CD14-positive monocyte (primary cell): ENCODE results near the gene PRAC2. TPM values are rescaled to one million over a fixed set of nuclear protein-coding genes. Genes with fewer than 3 reads are reported as not detected.

Experiments used
- DNase-seq, 3 donors: peaks; one replicate each; pipeline ENCODE4 v3.0.0-alpha.2; 2011 to 2022
- H2AFZ ChIP-seq: 2 replicates; pipeline ENCODE4 v1.6.0; 2012; ENCODE audit warnings: mild to moderate bottlenecking, low read depth, low read length, inconsistent platforms; ENCODE audit not compliant: insufficient read depth, poor library complexity, severe bottlenecking
- H3K27ac ChIP-seq, 2 donors: 1 replicate in 1 of 2; 2 replicates in 1 of 2; pipeline ENCODE4 v1.5.1; 2012 to 2013; ENCODE audit warnings: low read length in 2 of 2, control low read depth in 1 of 2, inconsistent platforms in 1 of 2, low read depth in 1 of 2, mild to moderate bottlenecking in 1 of 2
- H3K27me3 ChIP-seq, 2 donors: one replicate each; pipeline versions ENCODE4 v1.6.0 to v1.6.1; 2011 to 2013; ENCODE audit warnings: low read length in 2 of 2; ENCODE audit not compliant: control insufficient read depth in 2 of 2, insufficient read depth in 2 of 2
- H3K36me3 ChIP-seq, 2 donors: replicated peaks in 1 of 2; 1 replicate in 1 of 2; 2 replicates in 1 of 2; pipeline versions ENCODE4 v1.5.1 to v1.6.1; 2012 to 2013; ENCODE audit warnings: low read length in 2 of 2, control low read depth in 1 of 2, inconsistent platforms in 1 of 2, mild to moderate bottlenecking in 1 of 2; ENCODE audit not compliant: insufficient read depth in 2 of 2, control insufficient read depth in 1 of 2
- H3K4me1 ChIP-seq, 2 donors: 1 replicate in 1 of 2; 2 replicates in 1 of 2; pipeline versions ENCODE4 v1.5.1 to v1.6.1; 2012 to 2013; ENCODE audit warnings: low read length in 2 of 2, control low read depth in 1 of 2, inconsistent platforms in 1 of 2, mild to moderate bottlenecking in 1 of 2, moderate library complexity in 1 of 2; ENCODE audit not compliant: insufficient read depth in 2 of 2, control insufficient read depth in 1 of 2
- H3K4me2 ChIP-seq: replicated peaks from 2 replicates; pipeline ENCODE3; 2012; ENCODE audit warnings: low read length, moderate library complexity, mild to moderate bottlenecking; ENCODE audit not compliant: poor library complexity, severe bottlenecking; ENCODE audit errors: extremely low read depth
- H3K4me3 ChIP-seq, 3 experiments: fragments of 200-600 bp in 1 of 3; sonication (generic) in 1 of 3; replicated peaks in 1 of 3; 1 replicate in 2 of 3; 2 replicates in 1 of 3; pipeline ENCODE4 v1.5.1; 2011 to 2013; ENCODE audit warnings: low read length in 3 of 3, mild to moderate bottlenecking in 3 of 3, control low read depth in 2 of 3, low read depth in 2 of 3, inconsistent platforms in 1 of 3, moderate library complexity in 1 of 3
- H3K79me2 ChIP-seq: 2 replicates; pipeline ENCODE4 v1.6.0; 2012; ENCODE audit warnings: mild to moderate bottlenecking, control low read depth, inconsistent platforms, low read length, moderate library complexity; ENCODE audit not compliant: insufficient read depth
- H3K9ac ChIP-seq: 2 replicates; pipeline ENCODE4 v1.6.0; 2017; ENCODE audit warnings: low read length, mild to moderate bottlenecking; ENCODE audit not compliant: insufficient read depth, poor library complexity, severe bottlenecking
- H3K9me3 ChIP-seq, 2 donors: replicated peaks in 1 of 2; 1 replicate in 1 of 2; 2 replicates in 1 of 2; pipeline versions ENCODE4 v1.5.1 to v1.6.1; 2012 to 2013; ENCODE audit warnings: low read length in 2 of 2, control low read depth in 1 of 2; ENCODE audit not compliant: control insufficient read depth in 1 of 2, insufficient read depth in 1 of 2
- H4K20me1 ChIP-seq: 2 replicates; pipeline ENCODE4 v1.6.0; 2012; ENCODE audit warnings: mild to moderate bottlenecking, low read length, control low read depth, moderate library complexity; ENCODE audit not compliant: insufficient read depth
- H3K27ac Mint-ChIP-seq, 7 donors: one replicate each; pipeline ENCODE4 v1.8.0; 2020; ENCODE audit warnings: mild to moderate bottlenecking in 7 of 7, mixed read lengths in 7 of 7, moderate library complexity in 6 of 7, inconsistent platforms in 2 of 7
- H3K27me3 Mint-ChIP-seq, 3 donors: one replicate each; pipeline ENCODE4 v1.8.0; 2021 to 2022; ENCODE audit warnings: low read depth in 3 of 3, mild to moderate bottlenecking in 3 of 3, mixed read lengths in 3 of 3, moderate library complexity in 3 of 3, inconsistent platforms in 1 of 3
- H3K36me3 Mint-ChIP-seq, 2 donors: one replicate each; pipeline ENCODE4 v1.8.0; 2020; ENCODE audit warnings: mixed read lengths in 2 of 2, inconsistent platforms in 1 of 2, mild to moderate bottlenecking in 1 of 2
- H3K4me1 Mint-ChIP-seq: one replicate; pipeline ENCODE4 v1.8.0; 2020; ENCODE audit warnings: mild to moderate bottlenecking, mixed read lengths
- H3K4me3 Mint-ChIP-seq, 2 donors: one replicate each; pipeline ENCODE4 v1.8.0; 2020; ENCODE audit warnings: mild to moderate bottlenecking in 2 of 2, mixed read lengths in 2 of 2, moderate library complexity in 1 of 2
- H3K9me3 Mint-ChIP-seq, 7 donors: one replicate each; pipeline ENCODE4 v1.8.0; 2020 to 2022; ENCODE audit warnings: mixed read lengths in 7 of 7, mild to moderate bottlenecking in 6 of 7, moderate library complexity in 6 of 7, inconsistent platforms in 2 of 7
- CTCF ChIP-seq: fragments of 200-600 bp; IDR thresholded peaks from one replicate; pipeline ENCODE4 v1.8.0; 2022; ENCODE audit warnings: antibody characterized with exemption, mild to moderate bottlenecking
- whole genome bisulfite sequencing: methylation state at CpG from one replicate; pipeline ENCODE4 v1.1.5; 2013; ENCODE audit warnings: missing lambda C conversion rate; ENCODE audit not compliant: insufficient coverage; 5-methylcytosine and 5-hydroxymethylcytosine counted together
- intact Hi-C, 2 donors: fragments of 100-400 bp; cut with micrococcal nuclease; formaldehyde crosslinking; loops; one replicate each; pipeline versions ENCODE4 v1.15.0 to v1.15.1; 2023
- polyA plus RNA-seq, 3 donors: library from polyadenylated mRNA; depleted of rRNA in 1 of 3; unstranded in 2 of 3; stranded (reverse) in 1 of 3; fragments of 300-500 nt in 2 of 3; fragments of >200 nt in 1 of 3; fragmentation: Illumina TruSeq in 2 of 3; gene quantifications; 1 replicate in 2 of 3; 2 replicates in 1 of 3; pipeline ENCODE4 v1.2.3, GENCODE V29; 2012 to 2021

PRAC2 gene
- polyA plus RNA-seq, 3 donors = not detected

GRCh38 chr17:48729335-48730239 lies 6.6 kb downstream of the PRAC2 start:
- no peak overlapping the region for H3K9ac ChIP-seq
- Mint-ChIP-seq H3K4me1 (peaks cover 20% of the 10 kb centered on the region), H3K4me3 (peak overlapping the region in 1 of 2 donors; percentile 79), H3K27me3 (peaks cover 97 to 99% (median 98%) of the 10 kb centered on the region in 3 donors), H3K9me3 (peaks cover 0 to 30% (median 8%) of the 10 kb centered on the region in 7 donors), H3K27ac (no peak overlapping the region), H3K36me3 (peaks cover 2 to 11% of the 10 kb centered on the region in 2 donors)
- no peaks in the 10 kb centered on the region for H4K20me1 ChIP-seq
- H3K4me2 ChIP-seq = no peak overlapping the region
- no peak overlapping the region for H3K27ac ChIP-seq
- peaks cover 0 to 3% of the 10 kb centered on the region in 2 donors for H3K4me1 ChIP-seq
- H3K36me3 ChIP-seq = no peaks in the 10 kb centered on the region
- 11% methylated on average over 12 of the region's 19 CpGs for WGBS
- H3K9me3 ChIP-seq = peaks cover 6 to 54% of the 10 kb centered on the region in 2 donors
- H3K79me2 ChIP-seq = no peaks in the 10 kb centered on the region
- TF ChIP-seq CTCF = no peak
- no peak overlapping the region for H3K4me3 ChIP-seq
- no peak overlapping the region for H2AFZ ChIP-seq
- peaks cover 95 to 99% of the 10 kb centered on the region in 2 donors for H3K27me3 ChIP-seq
- no peak for DNase-seq
- intact Hi-C loops = loop anchor here in 1 of 2 donors (5.0 kb wide), 1 partner anchor 148 kb away; no protein-coding TSS in a partner anchor

- H3K27ac ChIP-seq = no peak overlapping the region
- no peak overlapping the region for H2AFZ ChIP-seq
- peaks cover 0 to 3% of the 10 kb centered on the region in 2 donors for H3K4me1 ChIP-seq
- H3K4me3 ChIP-seq = no peak overlapping the region
- H3K9me3 ChIP-seq = peaks cover 5 to 53% of the 10 kb centered on the region in 2 donors
- H3K4me2 ChIP-seq = no peak overlapping the region
- no peak overlapping the region for H3K9ac ChIP-seq
- Mint-ChIP-seq H3K27ac (no peak overlapping the region), H3K4me3 (peak overlapping the region in 1 of 2 donors; percentile 58), H3K4me1 (peaks cover 16% of the 10 kb centered on the region), H3K27me3 (peaks cover 97 to 99% (median 98%) of the 10 kb centered on the region in 3 donors), H3K9me3 (peaks cover 0 to 31% (median 8%) of the 10 kb centered on the region in 7 donors), H3K36me3 (peaks cover 2 to 9% of the 10 kb centered on the region in 2 donors)
- no peak for TF ChIP-seq CTCF
- peaks cover 95 to 99% of the 10 kb centered on the region in 2 donors for H3K27me3 ChIP-seq
- no peaks in the 10 kb centered on the region for H3K79me2 ChIP-seq
- DNase-seq = no peak
- H3K36me3 ChIP-seq = no peaks in the 10 kb centered on the region
- WGBS = 17% methylated on average over 1 of the region's 3 CpGs
- intact Hi-C loops = loop anchor here in 1 of 2 donors (5.0 kb wide), 1 partner anchor 147 kb away; no protein-coding TSS in a partner anchor
- H4K20me1 ChIP-seq = no peaks in the 10 kb centered on the region
Observed at GRCh38 chr17:48730240-48730550, 7.2 kb downstream of the PRAC2 start.
